ENCODE results near the gene PHKB. TPM values are rescaled to one million over a fixed set of nuclear protein-coding genes. Genes with fewer than 3 reads are reported as not detected.

PHKB gene
- total RNA-seq, 1 experiment from 2014 or later: 38.8 TPM

DNA sequence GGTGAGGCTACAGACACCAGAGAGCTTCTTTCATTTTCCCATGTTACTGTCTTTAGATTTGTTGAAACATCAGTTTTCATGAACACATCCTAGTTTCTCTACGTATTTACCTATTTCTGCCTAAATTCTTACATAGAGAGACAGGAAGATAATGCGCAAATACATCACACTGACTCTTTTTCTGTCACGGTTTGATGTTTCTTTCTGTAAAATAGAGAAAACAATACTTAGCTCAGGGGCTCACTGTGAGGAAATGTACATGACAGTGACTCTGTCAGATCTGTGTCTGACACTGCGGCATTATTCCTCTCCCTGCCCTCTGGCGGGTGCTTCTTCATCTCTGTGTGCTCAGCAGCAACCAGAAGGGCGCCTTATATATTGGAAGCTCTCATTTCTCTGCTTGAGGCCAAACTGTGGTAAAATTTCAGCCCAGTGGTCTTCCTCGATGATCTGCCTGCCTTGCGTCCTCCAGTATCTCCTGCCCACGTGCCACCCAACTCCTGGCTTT is 264.1 kb downstream of the PHKB start:
- no CpG with 5 or more reads among the region's 9 CpGs for WGBS (ENCODE audit: extremely low coverage, insufficient read length, low lambda C conversion rate)
- Histone ChIP-seq H3K23ac (ENCODE audit: insufficient read length, low read depth, low read length) (no peak overlapping the region), H2AFZ (ENCODE audit: low read length) (no peak overlapping the region), H4K8ac (replicated peaks; ENCODE audit: insufficient read length, low read depth, low read length) (no peak overlapping the region), H3K4ac (ENCODE audit: low read depth, low read length) (no peak overlapping the region), H3K23me2 (ENCODE audit: insufficient read length, low read depth, low read length, poor library complexity, severe bottlenecking) (no peaks in the 10 kb centered on the region), H3K14ac (ENCODE audit: insufficient read depth, low read length) (no peak overlapping the region), H3K9ac (ENCODE audit: extremely low read depth, insufficient read length, low read length) (no peak overlapping the region), H2BK5ac (ENCODE audit: insufficient read length, low read length) (no peak overlapping the region), H3K56ac (ENCODE audit: insufficient read length, low read depth, low read length) (no peak overlapping the region), H2BK20ac (ENCODE audit: low read depth, low read length, poor library complexity, severe bottlenecking) (no peak overlapping the region), H2BK120ac (ENCODE audit: low read depth, low read length, poor library complexity, severe bottlenecking) (no peak overlapping the region), H2BK12ac (ENCODE audit: insufficient read length, low read depth, low read length) (no peak overlapping the region), H3K9me3 (ENCODE audit: control insufficient read depth, low read depth, low read length) (no peaks in the 10 kb centered on the region), H4K20me1 (ENCODE audit: control insufficient read depth, insufficient read depth, insufficient read length) (no peaks in the 10 kb centered on the region), H3K4me1 (ENCODE audit: insufficient read depth, low read length) (no peaks in the 10 kb centered on the region; the same call in 1 of the 2 replicates), H3T11ph (ENCODE audit: low read length) (no peak overlapping the region), H3K18ac (ENCODE audit: insufficient read length, low read depth, low read length) (no peak overlapping the region), H3K27me3 (ENCODE audit: insufficient read depth, low read length) (no peaks in the 10 kb centered on the region), H3K4me2 (ENCODE audit: insufficient read depth, insufficient read length, low read length) (no peak overlapping the region), H2AK5ac (ENCODE audit: insufficient read length, low read length) (no peak overlapping the region), H2BK15ac (ENCODE audit: low read depth, low read length) (no peak overlapping the region), H4K91ac (ENCODE audit: insufficient read length, low read depth, low read length) (no peak overlapping the region), H3K27ac (ENCODE audit: insufficient read length, low read depth, low read length) (no peak overlapping the region), H3K79me2 (ENCODE audit: insufficient read depth, low read length) (no peaks in the 10 kb centered on the region), H3K79me1 (ENCODE audit: insufficient read depth, low read depth, low read length, poor library complexity, severe bottlenecking) (no peaks in the 10 kb centered on the region), H4K5ac (ENCODE audit: insufficient read length, low read depth, low read length) (no peak overlapping the region)
- Mint-ChIP-seq H3K27ac (no peak overlapping the region; a peak in 1 of 7 replicates), H3K27me3 (ENCODE audit: low read depth) (no peaks in the 10 kb centered on the region; the same call in 1 of the 2 replicates), H3K4me1 (peaks cover 8 to 11% of the 10 kb centered on the region in 2 experiments), H3K36me3 (ENCODE audit: insufficient read depth in 1 of 3, low read depth in 3 of 3) (no peaks in the 10 kb centered on the region), H3K4me3 (no peak overlapping the region), H3K9me3 (no peaks in the 10 kb centered on the region)
- no peak for DNase-seq
- TF ChIP-seq, protein P1, sequence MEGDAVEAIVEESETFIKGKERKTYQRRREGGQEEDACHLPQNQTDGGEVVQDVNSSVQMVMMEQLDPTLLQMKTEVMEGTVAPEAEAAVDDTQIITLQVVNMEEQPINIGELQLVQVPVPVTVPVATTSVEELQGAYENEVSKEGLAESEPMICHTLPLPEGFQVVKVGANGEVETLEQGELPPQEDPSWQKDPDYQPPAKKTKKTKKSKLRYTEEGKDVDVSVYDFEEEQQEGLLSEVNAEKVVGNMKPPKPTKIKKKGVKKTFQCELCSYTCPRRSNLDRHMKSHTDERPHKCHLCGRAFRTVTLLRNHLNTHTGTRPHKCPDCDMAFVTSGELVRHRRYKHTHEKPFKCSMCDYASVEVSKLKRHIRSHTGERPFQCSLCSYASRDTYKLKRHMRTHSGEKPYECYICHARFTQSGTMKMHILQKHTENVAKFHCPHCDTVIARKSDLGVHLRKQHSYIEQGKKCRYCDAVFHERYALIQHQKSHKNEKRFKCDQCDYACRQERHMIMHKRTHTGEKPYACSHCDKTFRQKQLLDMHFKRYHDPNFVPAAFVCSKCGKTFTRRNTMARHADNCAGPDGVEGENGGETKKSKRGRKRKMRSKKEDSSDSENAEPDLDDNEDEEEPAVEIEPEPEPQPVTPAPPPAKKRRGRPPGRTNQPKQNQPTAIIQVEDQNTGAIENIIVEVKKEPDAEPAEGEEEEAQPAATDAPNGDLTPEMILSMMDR (conservative IDR thresholded peaks at IDR 0.05): no peak
